Activated T-helper 2 cell treated with anti-CD3 and anti-CD28 coated beads, Interferon-gamma antibody, Interleukin-2, Interleukin-4, amounts not matched to agents 10 μg/mL and 5 μg/mL and 100 μg/mL, durations not matched to agents 14 hours and 24 hours and 36 hours (primary cell): ENCODE results near the gene HS3ST4. TPM values are rescaled to one million over a fixed set of nuclear protein-coding genes. Genes with fewer than 3 reads are reported as not detected.

Experiments used
- DNase-seq: peaks from one replicate; pipeline ENCODE4 v3.0.0; 2021; ENCODE audit warnings: low spot score
- H3K27ac Mint-ChIP-seq: one replicate; pipeline ENCODE4 v1.8.0; 2021; ENCODE audit warnings: mixed read lengths
- H3K27me3 Mint-ChIP-seq: one replicate; pipeline ENCODE4 v1.8.0; 2021; ENCODE audit warnings: low read depth, mixed read lengths
- H3K36me3 Mint-ChIP-seq: one replicate; pipeline ENCODE4 v1.8.0; 2021; ENCODE audit warnings: low read depth, mixed read lengths
- H3K4me1 Mint-ChIP-seq: one replicate; pipeline ENCODE4 v1.8.0; 2021; ENCODE audit warnings: low read depth, mixed read lengths
- H3K4me3 Mint-ChIP-seq: one replicate; pipeline ENCODE4 v1.8.0; 2021; ENCODE audit warnings: low read depth, mild to moderate bottlenecking, moderate library complexity, mixed read lengths
- H3K9me3 Mint-ChIP-seq: one replicate; pipeline ENCODE4 v1.8.0; 2021; ENCODE audit warnings: mixed read lengths
- intact Hi-C: fragments of 100-400 bp; cut with micrococcal nuclease; formaldehyde crosslinking; loops from one replicate; pipeline ENCODE4 v1.15.1; 2023
- total RNA-seq: library from RNA; stranded (reverse); gene quantifications from 2 replicates; pipeline ENCODE4 v1.2.3, GENCODE V29; 2022

Gene HS3ST4
- total RNA-seq, 1 donor from 2014 or later, result not detected

- Mint-ChIP-seq H3K36me3 (no peaks in the 10 kb centered on the region), H3K27me3 (peaks cover 2% of the 10 kb centered on the region), H3K4me1 (no peaks in the 10 kb centered on the region), H3K27ac (no peak overlapping the region), H3K9me3 (no peaks in the 10 kb centered on the region), H3K4me3 (no peak overlapping the region)
- DNase-seq, result no peak
- intact Hi-C loops, result no loop called here
Observed at GRCh38 chr16:25950586-25951281, 259.0 kb downstream of the HS3ST4 start.

- no peaks in the 10 kb centered on the region for H3K4me1 Mint-ChIP-seq
- H3K9me3 Mint-ChIP-seq, result no peaks in the 10 kb centered on the region
- DNase-seq, result no peak
- intact Hi-C loops, result no loop called here
- peaks cover 2% of the 10 kb centered on the region for H3K27me3 Mint-ChIP-seq
- H3K36me3 Mint-ChIP-seq, result no peaks in the 10 kb centered on the region
- no peak overlapping the region for H3K27ac Mint-ChIP-seq
- no peak overlapping the region for H3K4me3 Mint-ChIP-seq
Observed at GRCh38 chr16:25951999-25952398, 260.2 kb downstream of the HS3ST4 start.

- no peaks in the 10 kb centered on the region for H3K36me3 Mint-ChIP-seq
- H3K9me3 Mint-ChIP-seq, result no peaks in the 10 kb centered on the region
- H3K4me3 Mint-ChIP-seq, result no peak overlapping the region
- intact Hi-C loops, result no loop called here
- DNase-seq, result no peak
- no peak overlapping the region for H3K27ac Mint-ChIP-seq
- H3K27me3 Mint-ChIP-seq, result peaks cover 2% of the 10 kb centered on the region
- no peaks in the 10 kb centered on the region for H3K4me1 Mint-ChIP-seq
Observed at GRCh38 chr16:25952983-25953382, 261.2 kb downstream of the HS3ST4 start.

GRCh38 chr16:25957707-25958106, 265.9 kb downstream of the HS3ST4 start:
- H3K27me3 Mint-ChIP-seq, result peaks cover 6% of the 10 kb centered on the region
- H3K4me1 Mint-ChIP-seq, result no peaks in the 10 kb centered on the region
- peaks cover 4% of the 10 kb centered on the region for H3K9me3 Mint-ChIP-seq
- H3K4me3 Mint-ChIP-seq, result no peak overlapping the region
- DNase-seq, result no peak
- intact Hi-C loops, result no loop called here
- H3K27ac Mint-ChIP-seq, result no peak overlapping the region
- no peaks in the 10 kb centered on the region for H3K36me3 Mint-ChIP-seq

GRCh38 chr16:25959221-25959620, 267.5 kb downstream of the HS3ST4 start:
- H3K9me3 Mint-ChIP-seq, result peaks cover 4% of the 10 kb centered on the region
- intact Hi-C loops, result no loop called here
- H3K36me3 Mint-ChIP-seq, result no peaks in the 10 kb centered on the region

GRCh38 chr16:25966172-25967097, 274.7 kb downstream of the HS3ST4 start:
- intact Hi-C loops, result loop anchor here (2.0 to 10.0 kb wide), 2 partner anchors 632 to 1302 kb away; no protein-coding TSS in a partner anchor
- H3K36me3 Mint-ChIP-seq, result no peaks in the 10 kb centered on the region
- peaks cover 29% of the 10 kb centered on the region for H3K4me1 Mint-ChIP-seq
- no peak for DNase-seq
- H3K27ac Mint-ChIP-seq, result peak overlapping the region; percentile 63
- no peak overlapping the region for H3K4me3 Mint-ChIP-seq
- H3K9me3 Mint-ChIP-seq, result peaks cover 4% of the 10 kb centered on the region
- no peaks in the 10 kb centered on the region for H3K27me3 Mint-ChIP-seq

More at GRCh38 chr16:25959221-25959620, 267.5 kb downstream of the HS3ST4 start:
- no peak for DNase-seq
- Mint-ChIP-seq H3K4me3 (no peak overlapping the region), H3K27ac (no peak overlapping the region), H3K27me3 (peaks cover 4% of the 10 kb centered on the region), H3K4me1 (peaks cover 4% of the 10 kb centered on the region)

GRCh38 chr16:25977121-25977520, 285.4 kb downstream of the HS3ST4 start:
- Mint-ChIP-seq H3K4me1 (no peaks in the 10 kb centered on the region), H3K36me3 (no peaks in the 10 kb centered on the region), H3K4me3 (no peak overlapping the region), H3K27me3 (peaks cover 6% of the 10 kb centered on the region), H3K9me3 (no peaks in the 10 kb centered on the region), H3K27ac (no peak overlapping the region)
- DNase-seq, result no peak
- intact Hi-C loops, result no loop called here

- intact Hi-C loops, result no loop called here
- Mint-ChIP-seq H3K27me3 (peaks cover 6% of the 10 kb centered on the region), H3K27ac (no peak overlapping the region), H3K9me3 (no peaks in the 10 kb centered on the region), H3K4me3 (no peak overlapping the region), H3K4me1 (no peaks in the 10 kb centered on the region), H3K36me3 (no peaks in the 10 kb centered on the region)
- no peak for DNase-seq
Observed at GRCh38 chr16:25978218-25978617, 286.5 kb downstream of the HS3ST4 start.

- intact Hi-C loops, result no loop called here
- no peak for DNase-seq
- H3K27me3 Mint-ChIP-seq, result no peaks in the 10 kb centered on the region
- no peak overlapping the region for H3K27ac Mint-ChIP-seq
- H3K4me1 Mint-ChIP-seq, result no peaks in the 10 kb centered on the region
- no peaks in the 10 kb centered on the region for H3K36me3 Mint-ChIP-seq
- peaks cover 3% of the 10 kb centered on the region for H3K9me3 Mint-ChIP-seq
- H3K4me3 Mint-ChIP-seq, result no peak overlapping the region
Observed at GRCh38 chr16:25988084-25988483, 296.3 kb downstream of the HS3ST4 start.

GRCh38 chr16:25988882-25989281, 297.1 kb downstream of the HS3ST4 start:
- no peak overlapping the region for H3K4me3 Mint-ChIP-seq
- intact Hi-C loops, result no loop called here

GRCh38 chr16:25996052-25996451, 304.3 kb downstream of the HS3ST4 start:
- Mint-ChIP-seq H3K27me3 (no peaks in the 10 kb centered on the region), H3K9me3 (no peaks in the 10 kb centered on the region), H3K36me3 (no peaks in the 10 kb centered on the region), H3K4me3 (no peak overlapping the region), H3K27ac (no peak overlapping the region), H3K4me1 (no peaks in the 10 kb centered on the region)
- no peak for DNase-seq
- intact Hi-C loops, result no loop called here

More at GRCh38 chr16:25988882-25989281, 297.1 kb downstream of the HS3ST4 start:
- Mint-ChIP-seq H3K27me3 (no peaks in the 10 kb centered on the region), H3K27ac (no peak overlapping the region), H3K36me3 (no peaks in the 10 kb centered on the region), H3K9me3 (peaks cover 3% of the 10 kb centered on the region), H3K4me1 (no peaks in the 10 kb centered on the region)
- DNase-seq, result no peak

- no peak for DNase-seq
- H3K9me3 Mint-ChIP-seq, result peaks cover 16% of the 10 kb centered on the region
- no peaks in the 10 kb centered on the region for H3K4me1 Mint-ChIP-seq
- intact Hi-C loops, result no loop called here
- no peak overlapping the region for H3K4me3 Mint-ChIP-seq
- H3K36me3 Mint-ChIP-seq, result no peaks in the 10 kb centered on the region
- H3K27me3 Mint-ChIP-seq, result no peaks in the 10 kb centered on the region
- H3K27ac Mint-ChIP-seq, result no peak overlapping the region
Observed at GRCh38 chr16:26005336-26005735, 313.6 kb downstream of the HS3ST4 start.

GRCh38 chr16:26012376-26012775, 320.6 kb downstream of the HS3ST4 start:
- Mint-ChIP-seq H3K36me3 (no peaks in the 10 kb centered on the region), H3K4me3 (no peak overlapping the region), H3K9me3 (peaks cover 17% of the 10 kb centered on the region), H3K4me1 (no peaks in the 10 kb centered on the region), H3K27ac (no peak overlapping the region), H3K27me3 (no peaks in the 10 kb centered on the region)
- no peak for DNase-seq
- intact Hi-C loops, result no loop called here
